Activated CD8-positive, alpha-beta T cell treated with anti-CD3 and anti-CD28 coated beads for 36 hours (primary cell): ENCODE data around the gene ST6GALNAC5. TPM values are rescaled to one million over a fixed set of nuclear protein-coding genes. Genes with fewer than 3 reads are reported as not detected.
A peak's percentile ranks its signal among the peaks of the same experiment; 100 is the strongest.

ENCODE experiments used
- ATAC-seq: fragments of 200-7000 bp; cut with Tn5 transposase; one replicate; pipeline ENCODE4 v1.10.0; 2021; ENCODE audit warnings: mild to moderate bottlenecking, moderate library complexity
- CTCF ChIA-PET: fragments of 350-600 bp; sonication (Branson Sonifier 250); formaldehyde crosslinking; loops from one replicate; lab custom pipeline; 2021; ENCODE audit warnings: antibody characterized with exemption; lab: Charles Lee
- POLR2A ChIA-PET: fragments of 350-600 bp; sonication (Branson Sonifier 250); formaldehyde crosslinking; loops from one replicate; lab custom pipeline; 2021; ENCODE audit warnings: antibody characterized with exemption; lab: Charles Lee
- DNase-seq: peaks from one replicate; pipeline ENCODE4 v3.0.0-alpha.2; 2020
- H3K27ac Mint-ChIP-seq: one replicate; pipeline ENCODE4 v1.8.0; 2021; ENCODE audit warnings: mild to moderate bottlenecking, mixed read lengths
- H3K27me3 Mint-ChIP-seq: one replicate; pipeline ENCODE4 v1.8.0; 2021; ENCODE audit warnings: mixed read lengths
- H3K36me3 Mint-ChIP-seq: one replicate; pipeline ENCODE4 v1.8.0; 2021; ENCODE audit warnings: low read depth, mixed read lengths
- H3K4me1 Mint-ChIP-seq: one replicate; pipeline ENCODE4 v1.8.0; 2021; ENCODE audit warnings: low read depth, mixed read lengths
- H3K4me3 Mint-ChIP-seq: one replicate; pipeline ENCODE4 v1.8.0; 2021; ENCODE audit warnings: mild to moderate bottlenecking, moderate library complexity, mixed read lengths
- H3K9me3 Mint-ChIP-seq: one replicate; pipeline ENCODE4 v1.8.0; 2021; ENCODE audit warnings: mixed read lengths
- intact Hi-C: fragments of 100-400 bp; cut with micrococcal nuclease; formaldehyde crosslinking; loops from one replicate; pipeline ENCODE4 v1.10.0; 2022
- total RNA-seq, 2 experiments: library from RNA; stranded (reverse); gene quantifications; one replicate each; pipeline ENCODE4 v1.2.3, GENCODE V29; 2021
- TF ChIP-seq, protein P1 (sequence below): fragments of 200-600 bp; IDR thresholded peaks from one replicate; pipeline ENCODE4 v1.8.0; 2022; ENCODE audit warnings: antibody characterized with exemption, mild to moderate bottlenecking

The ST6GALNAC5 gene
- total RNA-seq, 2 experiments from 2014 or later: not detected

DNA sequence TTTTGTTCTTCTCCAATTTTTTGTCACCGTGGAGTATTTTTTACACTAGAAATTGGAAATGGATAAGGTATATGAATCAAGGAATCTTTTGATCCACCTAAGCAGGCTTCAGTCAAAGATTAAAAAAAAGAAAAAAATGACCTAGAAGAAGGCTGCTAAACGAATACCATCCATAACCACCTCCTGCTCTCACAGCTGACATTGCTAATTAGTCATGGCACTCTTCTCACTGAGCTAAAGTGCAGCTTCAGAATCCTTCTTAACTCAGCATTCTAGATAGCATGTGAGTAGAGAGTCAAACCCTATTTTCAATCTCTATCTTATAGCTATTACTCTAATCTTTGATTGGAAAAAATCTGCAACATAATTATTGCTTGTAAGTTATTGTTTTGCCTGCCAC is 40.2 kb upstream of the ST6GALNAC5 start:
- no peak for ATAC-seq
- Mint-ChIP-seq H3K4me1 (peaks cover 8% of the 10 kb centered on the region), H3K4me3 (no peak overlapping the region), H3K9me3 (no peaks in the 10 kb centered on the region), H3K27me3 (peaks cover 12% of the 10 kb centered on the region), H3K36me3 (no peaks in the 10 kb centered on the region), H3K27ac (no peak overlapping the region)
- ChIA-PET CTCF (no interaction called here), POLR2A (no interaction called here)
- TF ChIP-seq, protein P1, sequence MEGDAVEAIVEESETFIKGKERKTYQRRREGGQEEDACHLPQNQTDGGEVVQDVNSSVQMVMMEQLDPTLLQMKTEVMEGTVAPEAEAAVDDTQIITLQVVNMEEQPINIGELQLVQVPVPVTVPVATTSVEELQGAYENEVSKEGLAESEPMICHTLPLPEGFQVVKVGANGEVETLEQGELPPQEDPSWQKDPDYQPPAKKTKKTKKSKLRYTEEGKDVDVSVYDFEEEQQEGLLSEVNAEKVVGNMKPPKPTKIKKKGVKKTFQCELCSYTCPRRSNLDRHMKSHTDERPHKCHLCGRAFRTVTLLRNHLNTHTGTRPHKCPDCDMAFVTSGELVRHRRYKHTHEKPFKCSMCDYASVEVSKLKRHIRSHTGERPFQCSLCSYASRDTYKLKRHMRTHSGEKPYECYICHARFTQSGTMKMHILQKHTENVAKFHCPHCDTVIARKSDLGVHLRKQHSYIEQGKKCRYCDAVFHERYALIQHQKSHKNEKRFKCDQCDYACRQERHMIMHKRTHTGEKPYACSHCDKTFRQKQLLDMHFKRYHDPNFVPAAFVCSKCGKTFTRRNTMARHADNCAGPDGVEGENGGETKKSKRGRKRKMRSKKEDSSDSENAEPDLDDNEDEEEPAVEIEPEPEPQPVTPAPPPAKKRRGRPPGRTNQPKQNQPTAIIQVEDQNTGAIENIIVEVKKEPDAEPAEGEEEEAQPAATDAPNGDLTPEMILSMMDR: no peak
- intact Hi-C loops: no loop called here
- DNase-seq: no peak

DNA sequence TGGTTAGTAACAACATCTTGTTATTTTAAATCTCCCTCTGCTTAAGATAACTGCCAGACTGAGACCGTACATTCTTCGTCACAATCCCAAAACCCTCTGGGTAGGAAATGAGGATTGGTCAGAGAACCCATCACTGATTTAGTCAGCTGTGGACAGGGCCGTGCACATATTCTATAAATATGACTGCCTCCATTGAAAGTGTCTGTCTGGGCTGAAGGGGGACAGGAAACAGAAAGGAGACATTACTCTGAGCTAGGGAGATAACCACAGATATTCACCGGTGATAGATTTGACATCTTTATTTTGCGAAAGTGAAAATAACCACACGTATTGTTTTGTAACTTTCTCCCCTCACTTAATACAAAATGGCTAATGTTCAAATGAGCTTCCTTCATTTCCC is 36.9 kb upstream of the ST6GALNAC5 start:
- H3K27ac Mint-ChIP-seq: no peak overlapping the region
- DNase-seq: no peak
- CTCF ChIA-PET: no interaction called here
- peaks cover 7% of the 10 kb centered on the region for H3K27me3 Mint-ChIP-seq
- no peaks in the 10 kb centered on the region for H3K9me3 Mint-ChIP-seq
- POLR2A ChIA-PET: no interaction called here
- intact Hi-C loops: no loop called here
- TF ChIP-seq, protein P1: no peak
- peaks cover 8% of the 10 kb centered on the region for H3K4me1 Mint-ChIP-seq
- no peak for ATAC-seq
- no peaks in the 10 kb centered on the region for H3K36me3 Mint-ChIP-seq
- peak overlapping the region; percentile 7 for H3K4me3 Mint-ChIP-seq

DNA sequence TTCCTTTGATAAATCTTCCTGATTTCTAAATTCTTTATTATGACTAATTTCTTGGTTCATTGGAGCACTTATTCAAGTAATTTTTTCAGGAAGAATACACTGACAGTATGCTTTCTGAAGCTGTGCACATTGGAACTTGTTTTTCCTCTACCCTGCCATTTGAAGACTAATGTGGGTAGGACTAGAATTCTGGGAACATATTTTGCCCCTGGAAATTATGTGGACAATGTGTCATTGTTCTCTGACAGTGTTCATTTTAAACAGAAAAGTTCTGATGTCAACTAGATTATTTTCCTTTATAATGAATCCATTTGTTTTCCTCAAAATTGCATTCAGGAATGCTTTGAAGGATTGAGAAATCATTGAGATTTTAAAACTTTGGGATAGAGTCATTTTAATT is 34.8 kb upstream of the ST6GALNAC5 start:
- Mint-ChIP-seq H3K4me3 (no peak overlapping the region), H3K9me3 (no peaks in the 10 kb centered on the region), H3K27ac (no peak overlapping the region), H3K36me3 (no peaks in the 10 kb centered on the region), H3K27me3 (peaks cover 7% of the 10 kb centered on the region), H3K4me1 (peaks cover 8% of the 10 kb centered on the region)
- CTCF ChIA-PET: no interaction called here
- POLR2A ChIA-PET: interaction anchor here (0.6 kb wide), 1 partner anchor 555 kb away, joined by 3 read pairs; no protein-coding TSS in a partner anchor
- ATAC-seq (no peak), DNase-seq (no peak)
- TF ChIP-seq, protein P1: no peak
- intact Hi-C loops: no loop called here

DNA sequence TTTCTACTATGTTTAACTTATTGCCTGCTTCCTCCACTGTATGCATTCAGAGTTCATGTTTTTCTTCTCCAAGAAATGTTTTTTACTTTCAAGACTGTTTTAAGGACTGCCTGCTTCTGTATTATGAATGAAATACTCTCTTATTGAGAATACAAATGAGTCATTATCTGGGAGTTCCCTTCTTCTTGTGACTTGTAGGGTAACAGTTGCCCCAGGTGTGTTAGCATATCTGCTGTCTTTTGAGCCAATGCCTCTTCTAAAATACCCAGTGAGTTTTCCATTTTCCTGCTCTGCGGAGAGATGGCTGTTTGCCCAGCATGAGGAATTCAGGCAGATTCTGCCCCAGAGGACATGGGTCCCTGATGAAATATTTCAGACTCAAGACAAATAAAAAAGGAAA is 34.1 kb upstream of the ST6GALNAC5 start:
- POLR2A ChIA-PET: interaction anchor here (0.6 kb wide), 1 partner anchor 555 kb away, joined by 3 read pairs; no protein-coding TSS in a partner anchor
- Mint-ChIP-seq H3K9me3 (no peaks in the 10 kb centered on the region), H3K4me3 (no peak overlapping the region), H3K27me3 (peaks cover 7% of the 10 kb centered on the region), H3K36me3 (no peaks in the 10 kb centered on the region), H3K4me1 (peaks cover 8% of the 10 kb centered on the region), H3K27ac (no peak overlapping the region)
- intact Hi-C loops: no loop called here
- CTCF ChIA-PET: no interaction called here
- no peak for ATAC-seq
- DNase-seq: no peak
- TF ChIP-seq, protein P1: no peak

DNA sequence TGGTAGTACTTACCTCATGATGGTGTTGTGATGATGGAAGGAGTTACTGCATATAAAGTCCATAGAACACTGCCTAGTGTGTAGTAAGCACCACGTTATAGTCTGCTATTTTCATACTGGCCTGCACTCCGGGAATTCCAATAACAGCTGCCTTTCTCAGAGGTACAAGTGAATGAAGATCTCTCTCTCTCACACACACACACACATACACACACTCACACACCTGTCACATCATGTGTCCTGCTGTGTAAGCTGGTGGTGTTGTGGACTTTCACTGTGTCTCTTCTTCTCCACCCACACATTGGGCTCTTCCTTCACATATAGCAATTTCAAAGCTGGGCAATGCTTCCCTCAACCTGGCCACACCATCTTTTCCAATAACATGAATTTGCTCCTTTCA is 33.4 kb upstream of the ST6GALNAC5 start:
- POLR2A ChIA-PET: no interaction called here
- DNase-seq (no peak), ATAC-seq (no peak)
- TF ChIP-seq, protein P1: no peak
- H3K4me3 Mint-ChIP-seq: no peak overlapping the region
- intact Hi-C loops: no loop called here
- CTCF ChIA-PET: no interaction called here
- no peaks in the 10 kb centered on the region for H3K9me3 Mint-ChIP-seq
- H3K27me3 Mint-ChIP-seq: peaks cover 6% of the 10 kb centered on the region
- peaks cover 8% of the 10 kb centered on the region for H3K4me1 Mint-ChIP-seq
- no peak overlapping the region for H3K27ac Mint-ChIP-seq
- no peaks in the 10 kb centered on the region for H3K36me3 Mint-ChIP-seq
